ENCODE results near the gene RASGRF2.

DNA sequence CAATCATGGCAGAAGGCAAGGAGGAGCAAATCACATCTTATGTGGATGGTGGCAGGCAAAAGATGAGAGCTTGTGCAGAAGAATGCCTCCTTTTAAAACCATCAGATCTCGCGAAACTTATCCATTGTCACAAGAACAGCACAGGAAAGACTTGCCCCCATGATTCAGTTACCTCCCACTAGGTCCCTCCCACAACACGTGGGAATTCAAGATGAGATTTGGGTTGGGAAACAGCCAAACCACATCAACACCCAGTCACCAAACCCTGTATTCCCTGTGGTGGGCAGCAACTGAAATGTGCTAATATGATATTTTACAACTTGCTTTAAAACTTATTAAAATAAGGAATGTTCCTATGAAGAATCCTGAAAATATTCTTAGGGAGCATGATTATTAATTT, 54.2 kb downstream of the RASGRF2 start:
- TF ChIP-seq, protein P1, sequence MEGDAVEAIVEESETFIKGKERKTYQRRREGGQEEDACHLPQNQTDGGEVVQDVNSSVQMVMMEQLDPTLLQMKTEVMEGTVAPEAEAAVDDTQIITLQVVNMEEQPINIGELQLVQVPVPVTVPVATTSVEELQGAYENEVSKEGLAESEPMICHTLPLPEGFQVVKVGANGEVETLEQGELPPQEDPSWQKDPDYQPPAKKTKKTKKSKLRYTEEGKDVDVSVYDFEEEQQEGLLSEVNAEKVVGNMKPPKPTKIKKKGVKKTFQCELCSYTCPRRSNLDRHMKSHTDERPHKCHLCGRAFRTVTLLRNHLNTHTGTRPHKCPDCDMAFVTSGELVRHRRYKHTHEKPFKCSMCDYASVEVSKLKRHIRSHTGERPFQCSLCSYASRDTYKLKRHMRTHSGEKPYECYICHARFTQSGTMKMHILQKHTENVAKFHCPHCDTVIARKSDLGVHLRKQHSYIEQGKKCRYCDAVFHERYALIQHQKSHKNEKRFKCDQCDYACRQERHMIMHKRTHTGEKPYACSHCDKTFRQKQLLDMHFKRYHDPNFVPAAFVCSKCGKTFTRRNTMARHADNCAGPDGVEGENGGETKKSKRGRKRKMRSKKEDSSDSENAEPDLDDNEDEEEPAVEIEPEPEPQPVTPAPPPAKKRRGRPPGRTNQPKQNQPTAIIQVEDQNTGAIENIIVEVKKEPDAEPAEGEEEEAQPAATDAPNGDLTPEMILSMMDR (conservative IDR thresholded peaks at IDR 0.05; ENCODE audit: low read length), result no peak
- no peak for TF ChIP-seq EZH2phosphoT487 (IDR thresholded peaks at IDR 0.05; ENCODE audit: borderline replicate concordance)

Data from Loucy (cell line).